ENCODE data around the gene PAFAH1B1. TPM values are rescaled to one million over a fixed set of nuclear protein-coding genes. Genes with fewer than 3 reads are reported as not detected.

Gene PAFAH1B1
- total and polyA plus RNA-seq, 10 of the 15 experiments (the other 5 are each of a cell fraction or from before 2014, with no cell fraction given), result 28.9 to 107 (median 49.1) TPM

DNA sequence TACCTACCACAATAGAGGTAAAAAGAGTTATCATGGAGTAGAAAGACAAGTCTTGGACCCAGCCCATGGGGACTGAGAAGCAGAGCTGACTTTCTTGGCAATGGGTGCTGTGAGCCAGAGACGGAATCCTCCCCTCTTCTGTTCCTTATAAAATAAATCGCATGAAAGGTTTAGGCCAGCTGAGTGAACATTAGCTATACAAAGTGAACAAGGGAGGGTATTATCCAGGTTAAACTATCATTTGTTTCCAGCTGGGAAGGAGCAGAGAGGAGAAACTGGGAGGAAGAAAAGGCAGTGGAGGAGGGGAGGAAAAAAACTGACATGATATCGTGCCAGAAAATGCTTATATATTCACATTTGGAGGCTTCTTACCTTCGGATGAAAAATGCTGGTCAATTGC lies 13.3 kb upstream of the PAFAH1B1 start:
- SMC1A ChIA-PET (ENCODE audit: uncharacterized antibody, unreplicated experiment), result interaction anchor here (0.7 kb wide), 1 partner anchor 42 kb away, joined by 3 read pairs; no protein-coding TSS in a partner anchor
- CTCF ChIA-PET, result interaction anchor here (1.7 kb wide), 1 partner anchor 197 kb away, joined by 6 read pairs; no protein-coding TSS in a partner anchor

More for the DNA sequence above, 13.3 kb upstream of the PAFAH1B1 start:
- Histone ChIP-seq H3K9me3 (replicated peaks; ENCODE audit: control insufficient read depth, insufficient read depth, low read length) (no peaks in the 10 kb centered on the region), H3K27me3 (replicated peaks in 1 of 2; ENCODE audit: control insufficient read depth in 2 of 2, insufficient read depth in 2 of 2, low read length in 1 of 2) (no peaks in the 10 kb centered on the region), H3K9ac (ENCODE audit: control insufficient read depth, insufficient read depth, low read length) (no peak overlapping the region), H3K4me3 (no peak overlapping the region), H3K79me2 (ENCODE audit: control insufficient read depth, insufficient read depth, low read length) (no peaks in the 10 kb centered on the region), H3K27ac (ENCODE audit: control insufficient read depth, insufficient read depth) (no peak overlapping the region), H3K4me1 (ENCODE audit: control insufficient read depth, insufficient read depth, low read length) (no peaks in the 10 kb centered on the region), H3K36me3 (ENCODE audit: control insufficient read depth in 2 of 2, insufficient read depth in 2 of 2, low read length in 1 of 2) (no peaks in the 10 kb centered on the region), H3K4me2 (ENCODE audit: control insufficient read depth, insufficient read depth) (no peak overlapping the region), H4K20me1 (ENCODE audit: control insufficient read depth, insufficient read depth) (no peaks in the 10 kb centered on the region), H2AFZ (ENCODE audit: control insufficient read depth, low read depth, low read length) (no peak overlapping the region)
- 50% methylated on average over 4 of the region's 4 CpGs for WGBS (ENCODE audit: insufficient coverage, insufficient replicate concordance, low lambda C conversion rate, missing lambda C conversion rate)
- DNase-seq (ENCODE audit: low read depth, low spot score), result no peak
- BruUV-seq (replicated peaks), result no TSS peak
- no peak for FAIRE-seq
- in situ Hi-C loops (cut with MboI), result no loop called here
- intact Hi-C loops (cut with micrococcal nuclease; ENCODE audit: unreplicated experiment), result no loop called here
- TF ChIP-seq YBX1 (IDR thresholded peaks at IDR 0.05) (no peak), ZNF24 (IDR thresholded peaks at IDR 0.05) (no peak), FOS (IDR thresholded peaks at IDR 0.05; ENCODE audit: borderline replicate concordance, extremely low read depth, insufficient read length) (no peak), NFXL1 (IDR thresholded peaks at IDR 0.05; ENCODE audit: borderline replicate concordance) (no peak), NR2F1 (conservative IDR thresholded peaks at IDR 0.05) (no peak), SIX5 (IDR thresholded peaks at IDR 0.05; ENCODE audit: low read depth, low read length, severe bottlenecking) (no peak), SMARCA5 (IDR thresholded peaks at IDR 0.05) (no peak), PML (IDR thresholded peaks at IDR 0.05; ENCODE audit: low read length) (no peak), DPF2 (IDR thresholded peaks at IDR 0.05) (no peak), JUND (IDR thresholded peaks at IDR 0.05; ENCODE audit: low read depth, low read length) (no peak), WRNIP1 (IDR thresholded peaks at IDR 0.05; ENCODE audit: borderline replicate concordance, low read depth, low read length) (no peak), SUZ12 (IDR thresholded peaks at IDR 0.05; ENCODE audit: unreplicated experiment) (no peak)
- TF ChIP-seq, protein P1, sequence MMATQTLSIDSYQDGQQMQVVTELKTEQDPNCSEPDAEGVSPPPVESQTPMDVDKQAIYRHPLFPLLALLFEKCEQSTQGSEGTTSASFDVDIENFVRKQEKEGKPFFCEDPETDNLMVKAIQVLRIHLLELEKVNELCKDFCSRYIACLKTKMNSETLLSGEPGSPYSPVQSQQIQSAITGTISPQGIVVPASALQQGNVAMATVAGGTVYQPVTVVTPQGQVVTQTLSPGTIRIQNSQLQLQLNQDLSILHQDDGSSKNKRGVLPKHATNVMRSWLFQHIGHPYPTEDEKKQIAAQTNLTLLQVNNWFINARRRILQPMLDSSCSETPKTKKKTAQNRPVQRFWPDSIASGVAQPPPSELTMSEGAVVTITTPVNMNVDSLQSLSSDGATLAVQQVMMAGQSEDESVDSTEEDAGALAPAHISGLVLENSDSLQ (IDR thresholded peaks at IDR 0.05), result no peak
- TF ChIP-seq, protein P2, sequence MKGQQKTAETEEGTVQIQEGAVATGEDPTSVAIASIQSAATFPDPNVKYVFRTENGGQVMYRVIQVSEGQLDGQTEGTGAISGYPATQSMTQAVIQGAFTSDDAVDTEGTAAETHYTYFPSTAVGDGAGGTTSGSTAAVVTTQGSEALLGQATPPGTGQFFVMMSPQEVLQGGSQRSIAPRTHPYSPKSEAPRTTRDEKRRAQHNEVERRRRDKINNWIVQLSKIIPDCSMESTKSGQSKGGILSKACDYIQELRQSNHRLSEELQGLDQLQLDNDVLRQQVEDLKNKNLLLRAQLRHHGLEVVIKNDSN (IDR thresholded peaks at IDR 0.05; ENCODE audit: borderline replicate concordance, extremely low read length, insufficient read depth, low read depth, low read length), result no peak
- TF ChIP-seq, protein P3, sequence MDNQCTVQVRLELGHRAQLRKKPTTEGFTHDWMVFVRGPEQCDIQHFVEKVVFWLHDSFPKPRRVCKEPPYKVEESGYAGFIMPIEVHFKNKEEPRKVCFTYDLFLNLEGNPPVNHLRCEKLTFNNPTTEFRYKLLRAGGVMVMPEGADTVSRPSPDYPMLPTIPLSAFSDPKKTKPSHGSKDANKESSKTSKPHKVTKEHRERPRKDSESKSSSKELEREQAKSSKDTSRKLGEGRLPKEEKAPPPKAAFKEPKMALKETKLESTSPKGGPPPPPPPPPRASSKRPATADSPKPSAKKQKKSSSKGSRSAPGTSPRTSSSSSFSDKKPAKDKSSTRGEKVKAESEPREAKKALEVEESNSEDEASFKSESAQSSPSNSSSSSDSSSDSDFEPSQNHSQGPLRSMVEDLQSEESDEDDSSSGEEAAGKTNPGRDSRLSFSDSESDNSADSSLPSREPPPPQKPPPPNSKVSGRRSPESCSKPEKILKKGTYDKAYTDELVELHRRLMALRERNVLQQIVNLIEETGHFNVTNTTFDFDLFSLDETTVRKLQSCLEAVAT (IDR thresholded peaks at IDR 0.05), result no peak
- TF ChIP-seq, protein P4, sequence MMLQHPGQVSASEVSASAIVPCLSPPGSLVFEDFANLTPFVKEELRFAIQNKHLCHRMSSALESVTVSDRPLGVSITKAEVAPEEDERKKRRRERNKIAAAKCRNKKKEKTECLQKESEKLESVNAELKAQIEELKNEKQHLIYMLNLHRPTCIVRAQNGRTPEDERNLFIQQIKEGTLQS (IDR thresholded peaks at IDR 0.05; ENCODE audit: borderline replicate concordance, extremely low read depth, low read depth, low read length), result no peak
- ATAC-seq, result no peak
- POLR2A ChIA-PET, result no interaction called here
- RAD21 ChIA-PET (ENCODE audit: unreplicated experiment), result interaction anchor here (1.2 kb wide), 1 partner anchor 10 kb away, joined by 3 read pairs; no protein-coding TSS in a partner anchor
